OCI-LY1 (cell line): ENCODE measurements around the gene IPO7.

Source experiments
- EZH2 ChIP-seq: fragments of 200-600 bp; sonication (generic), shearing (Covaris generic); IDR thresholded peaks from 2 replicates; pipeline ENCODE4 v1.8.0; 2017; ENCODE audit warnings: borderline replicate concordance, mixed run types, mild to moderate bottlenecking, antibody characterized with exemption, low read length, moderate library complexity, mixed read lengths
- TF ChIP-seq, protein P1 (sequence below): fragments of 200-600 bp; sonication (generic), shearing (Covaris generic); IDR thresholded peaks from 2 replicates; pipeline ENCODE4 v1.5.1; 2017; ENCODE audit warnings: mild to moderate bottlenecking, antibody characterized with exemption, low read length, moderate library complexity, mixed read lengths

DNA sequence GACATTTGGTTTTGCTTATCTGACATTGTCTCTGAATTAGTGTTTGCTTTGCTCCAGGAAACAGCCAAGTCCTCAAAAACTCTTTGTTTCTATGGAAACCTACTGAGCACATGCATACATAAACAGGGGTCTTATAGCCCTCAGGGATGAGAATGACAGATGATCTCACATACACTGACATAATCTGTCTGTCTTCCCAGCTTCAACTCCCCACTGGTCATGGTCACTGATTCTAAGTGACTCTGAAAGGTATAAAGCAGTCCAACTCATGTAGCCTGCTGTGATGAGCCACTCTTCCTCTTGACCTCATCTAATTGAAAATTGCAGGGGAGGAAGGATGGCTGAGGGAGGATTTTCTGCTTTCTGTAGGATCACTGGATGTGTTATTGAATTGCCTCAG, 89.0 kb downstream of the IPO7 start:
- TF ChIP-seq, protein P1, sequence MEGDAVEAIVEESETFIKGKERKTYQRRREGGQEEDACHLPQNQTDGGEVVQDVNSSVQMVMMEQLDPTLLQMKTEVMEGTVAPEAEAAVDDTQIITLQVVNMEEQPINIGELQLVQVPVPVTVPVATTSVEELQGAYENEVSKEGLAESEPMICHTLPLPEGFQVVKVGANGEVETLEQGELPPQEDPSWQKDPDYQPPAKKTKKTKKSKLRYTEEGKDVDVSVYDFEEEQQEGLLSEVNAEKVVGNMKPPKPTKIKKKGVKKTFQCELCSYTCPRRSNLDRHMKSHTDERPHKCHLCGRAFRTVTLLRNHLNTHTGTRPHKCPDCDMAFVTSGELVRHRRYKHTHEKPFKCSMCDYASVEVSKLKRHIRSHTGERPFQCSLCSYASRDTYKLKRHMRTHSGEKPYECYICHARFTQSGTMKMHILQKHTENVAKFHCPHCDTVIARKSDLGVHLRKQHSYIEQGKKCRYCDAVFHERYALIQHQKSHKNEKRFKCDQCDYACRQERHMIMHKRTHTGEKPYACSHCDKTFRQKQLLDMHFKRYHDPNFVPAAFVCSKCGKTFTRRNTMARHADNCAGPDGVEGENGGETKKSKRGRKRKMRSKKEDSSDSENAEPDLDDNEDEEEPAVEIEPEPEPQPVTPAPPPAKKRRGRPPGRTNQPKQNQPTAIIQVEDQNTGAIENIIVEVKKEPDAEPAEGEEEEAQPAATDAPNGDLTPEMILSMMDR: no peak
- no peak for TF ChIP-seq EZH2
